ENCODE data around the gene FBXW8.

FBXW8 gene

GRCh38 chr12:116955382-116956021 lies 44.8 kb downstream of the FBXW8 start:
- DNase-seq (ENCODE audit: low read depth, low spot score): no peak

- no peak for DNase-seq (ENCODE audit: low read depth, low spot score)
Observed at GRCh38 chr12:116958402-116959197, 47.9 kb downstream of the FBXW8 start.

- DNase-seq (ENCODE audit: low read depth, low spot score): no peak
Observed at GRCh38 chr12:116959198-116959460, 48.4 kb downstream of the FBXW8 start.

- no peak for DNase-seq (ENCODE audit: low read depth, low spot score)
Observed at GRCh38 chr12:116959845-116960514, 49.2 kb downstream of the FBXW8 start.

GRCh38 chr12:116962197-116962596 lies 51.4 kb downstream of the FBXW8 start:
- no peak for DNase-seq (ENCODE audit: low read depth, low spot score)

GRCh38 chr12:116962783-116963356 lies 52.1 kb downstream of the FBXW8 start:
- no peak for DNase-seq (ENCODE audit: low read depth, low spot score)

DNA sequence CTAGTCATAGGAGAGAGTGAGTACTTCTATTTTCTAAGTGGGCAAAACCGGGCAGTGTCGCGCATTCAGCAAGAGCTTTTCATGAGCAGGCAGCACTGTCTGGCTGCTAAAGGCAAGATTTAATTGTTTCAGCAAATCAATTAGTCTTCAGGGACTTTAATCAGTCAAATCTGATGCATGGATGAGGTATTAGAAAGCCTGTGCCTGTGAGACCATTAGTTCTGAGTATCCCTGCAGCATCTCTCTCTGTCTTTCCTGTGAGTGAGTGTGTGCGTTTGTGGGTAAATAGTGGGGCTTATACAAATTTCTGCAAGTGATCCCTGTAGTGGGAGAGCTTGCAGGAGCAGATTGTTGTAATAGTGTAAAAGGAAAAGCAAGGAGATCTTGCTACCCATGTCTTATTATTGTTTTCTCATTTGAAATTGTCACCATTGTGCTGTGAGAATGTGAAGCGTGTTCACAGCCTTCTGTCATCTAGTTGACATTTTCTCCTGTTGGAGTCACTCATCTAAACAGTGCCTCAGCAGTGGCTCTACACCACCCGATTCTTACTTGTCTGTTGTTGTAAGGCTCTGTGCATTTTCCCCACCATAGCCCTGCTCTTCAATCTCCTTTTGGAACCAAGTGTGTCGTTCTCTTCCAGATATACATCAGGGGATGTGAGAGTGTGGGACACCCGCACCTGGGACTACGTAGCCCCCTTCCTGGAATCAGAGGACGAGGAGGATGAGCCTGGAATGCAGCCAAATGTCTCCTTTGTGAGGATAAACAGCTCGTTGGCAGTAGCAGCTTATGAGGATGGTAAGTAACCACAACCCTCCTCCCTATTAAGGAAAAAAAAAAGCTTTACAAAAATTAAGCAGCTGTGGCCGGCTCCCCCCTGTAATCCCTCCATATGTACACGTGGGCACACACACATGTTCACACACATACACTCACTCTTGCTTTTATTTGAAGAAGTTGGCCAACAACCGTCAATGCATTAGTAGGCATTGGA lies 53.6 kb downstream of the FBXW8 start:
- DNase-seq (ENCODE audit: low read depth, low spot score): no peak

DNA sequence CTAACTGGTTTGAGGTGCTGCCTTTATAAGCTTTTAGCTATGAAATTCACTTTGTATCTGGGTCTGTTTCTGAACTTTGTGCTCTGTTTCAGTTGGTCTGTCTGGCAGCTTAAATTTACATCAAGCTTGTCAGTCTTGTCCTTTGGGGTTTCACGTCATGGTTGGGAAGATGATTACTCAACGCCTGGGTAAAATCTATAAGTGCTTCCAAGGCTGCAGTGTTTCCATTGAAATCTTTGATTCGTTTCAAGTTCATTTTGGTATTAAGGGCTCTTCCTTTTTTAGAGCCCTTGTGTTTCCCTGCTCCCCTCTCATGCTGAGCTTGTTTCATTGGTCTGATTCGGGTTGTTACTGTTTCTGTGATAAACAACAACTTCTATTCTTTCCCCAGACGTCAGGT lies 58.2 kb downstream of the FBXW8 start:
- no peak for DNase-seq (ENCODE audit: low read depth, low spot score)

DNA sequence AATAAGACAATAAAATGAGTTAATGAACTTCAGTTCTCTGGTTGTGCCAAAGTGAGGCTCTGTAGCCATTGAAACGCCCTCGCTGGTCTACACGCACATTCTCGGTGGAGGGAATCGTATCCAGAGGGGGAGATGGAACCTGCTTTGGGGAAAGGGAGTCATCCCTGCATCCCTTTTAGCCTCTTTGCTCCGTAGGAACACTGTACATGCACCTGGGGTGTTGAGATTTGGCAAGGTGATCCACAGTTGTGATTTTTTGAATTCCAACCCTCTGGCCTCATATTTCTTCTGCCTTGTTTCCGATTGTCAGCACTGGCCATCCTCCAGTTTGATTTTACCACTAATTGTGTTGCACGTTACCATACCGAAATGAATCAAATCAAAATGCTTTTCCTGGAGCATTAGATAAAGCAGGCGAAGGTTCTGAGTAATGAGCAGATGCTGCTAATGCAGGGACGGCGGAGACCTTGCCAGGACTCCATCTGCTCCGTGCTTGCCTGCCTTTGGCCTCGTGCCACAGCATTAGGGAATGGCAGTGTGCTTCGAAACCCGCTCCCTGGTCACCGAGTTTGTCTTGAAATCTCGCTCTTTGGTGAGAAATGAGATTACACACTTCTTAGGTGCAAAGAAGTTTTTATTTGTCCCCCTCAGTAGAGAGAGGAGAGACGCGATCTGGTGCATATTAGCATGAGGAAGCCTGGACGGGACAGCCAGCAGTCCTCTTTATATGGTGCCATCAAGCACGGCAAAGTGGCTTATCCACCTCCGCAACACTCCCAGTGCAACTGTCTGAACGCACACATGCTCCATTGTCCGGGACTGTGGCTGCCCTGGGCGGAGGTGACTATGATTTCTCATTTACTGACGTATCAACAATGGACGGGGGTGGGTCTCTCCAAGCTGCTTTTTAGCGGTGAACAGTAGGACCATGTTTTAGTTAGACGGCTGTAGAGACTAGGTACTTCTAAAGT lies 59.1 kb downstream of the FBXW8 start:
- no peak for DNase-seq (ENCODE audit: low read depth, low spot score)

DNA sequence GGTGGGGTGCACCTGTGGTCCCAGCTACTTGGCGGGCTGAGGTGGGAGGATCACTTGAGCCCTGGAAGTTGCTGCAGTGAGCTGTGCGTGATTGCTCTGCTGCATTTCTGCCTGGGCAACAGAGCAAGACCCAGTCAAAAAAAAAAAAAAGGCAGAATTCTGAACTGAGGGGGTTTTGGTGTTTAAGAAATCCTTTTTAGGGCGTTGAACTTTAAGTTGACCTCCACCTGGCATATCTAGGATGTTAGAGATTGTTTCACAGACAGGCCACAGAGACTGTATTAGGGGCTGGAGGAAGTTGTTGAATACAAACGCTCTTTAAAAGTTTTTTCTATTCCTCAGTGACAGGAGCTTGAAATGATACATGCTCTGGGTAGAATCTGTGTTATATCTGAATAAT lies 60.5 kb downstream of the FBXW8 start:
- DNase-seq (ENCODE audit: low read depth, low spot score): no peak

DNA sequence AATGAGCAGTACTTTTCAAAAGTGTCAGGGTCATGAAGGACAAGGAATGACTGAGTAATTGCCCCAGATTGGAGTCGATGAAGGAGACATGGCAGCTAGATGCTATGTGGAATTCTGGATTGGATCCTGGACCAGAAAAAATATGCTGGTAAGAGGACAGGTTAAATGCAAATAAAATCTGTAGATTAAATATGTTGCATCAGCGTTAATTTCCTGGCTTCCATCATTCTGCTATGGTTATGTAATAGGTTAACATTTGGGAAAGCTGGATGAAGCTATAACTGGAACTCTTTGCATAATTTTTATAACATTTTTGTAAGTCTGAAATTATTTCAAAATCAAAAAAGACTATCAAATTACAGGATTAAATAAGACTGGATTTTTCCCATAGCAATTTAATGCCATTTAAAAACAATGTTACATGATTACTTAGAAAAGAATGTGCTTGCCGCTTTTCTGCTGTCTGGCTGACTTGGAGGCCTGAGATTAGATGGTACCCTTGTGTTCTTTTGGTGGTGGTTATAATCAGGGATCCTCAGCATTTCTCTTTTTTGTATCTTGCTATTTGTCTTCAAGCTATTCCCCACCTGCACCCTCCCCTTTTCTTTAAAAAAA lies 65.1 kb downstream of the FBXW8 start:
- DNase-seq (ENCODE audit: low read depth, low spot score): no peak

DNA sequence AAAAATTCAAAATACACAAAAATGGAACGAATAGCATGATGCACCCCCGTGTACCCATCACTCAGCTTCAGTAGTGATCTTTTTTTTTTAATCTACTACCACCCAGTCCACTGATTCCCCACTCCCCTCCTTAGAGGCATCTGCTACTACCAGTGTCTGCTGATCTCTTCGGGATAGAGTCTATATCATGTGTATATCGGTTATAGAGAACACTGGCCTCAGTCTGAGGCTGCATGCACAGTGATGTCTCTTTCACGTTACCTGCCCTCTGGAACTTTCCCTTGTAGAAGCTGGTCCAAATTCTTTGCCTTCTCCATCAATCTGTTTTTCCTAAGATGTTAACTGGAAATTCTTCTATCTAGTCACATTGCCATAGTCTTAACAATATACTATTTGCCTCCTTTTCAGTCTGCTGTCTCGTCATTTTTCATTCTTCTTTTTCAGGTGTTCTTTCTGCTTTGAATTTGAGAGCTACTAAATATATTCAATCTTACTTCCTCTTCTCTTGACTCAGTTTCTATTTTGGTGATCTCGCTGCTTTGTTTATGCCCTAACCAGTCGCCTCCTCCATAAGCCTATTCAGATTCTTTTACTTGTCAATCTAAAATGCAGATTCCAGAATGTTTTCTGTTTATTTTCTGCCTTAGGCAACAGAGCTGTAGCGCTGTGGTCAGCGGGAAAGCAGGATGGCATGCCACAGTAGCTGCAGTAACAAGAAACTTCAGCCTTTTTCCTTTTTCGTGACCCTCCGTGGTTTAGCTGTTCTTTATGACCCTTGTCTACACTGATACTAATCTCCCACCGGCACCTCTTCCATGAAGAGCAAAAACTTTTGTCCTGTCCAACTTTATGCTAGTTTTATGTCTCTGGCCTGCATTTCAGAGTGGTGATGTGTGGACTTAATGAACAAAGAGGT lies 67.0 kb downstream of the FBXW8 start:
- no peak for DNase-seq (ENCODE audit: low read depth, low spot score)

DNA sequence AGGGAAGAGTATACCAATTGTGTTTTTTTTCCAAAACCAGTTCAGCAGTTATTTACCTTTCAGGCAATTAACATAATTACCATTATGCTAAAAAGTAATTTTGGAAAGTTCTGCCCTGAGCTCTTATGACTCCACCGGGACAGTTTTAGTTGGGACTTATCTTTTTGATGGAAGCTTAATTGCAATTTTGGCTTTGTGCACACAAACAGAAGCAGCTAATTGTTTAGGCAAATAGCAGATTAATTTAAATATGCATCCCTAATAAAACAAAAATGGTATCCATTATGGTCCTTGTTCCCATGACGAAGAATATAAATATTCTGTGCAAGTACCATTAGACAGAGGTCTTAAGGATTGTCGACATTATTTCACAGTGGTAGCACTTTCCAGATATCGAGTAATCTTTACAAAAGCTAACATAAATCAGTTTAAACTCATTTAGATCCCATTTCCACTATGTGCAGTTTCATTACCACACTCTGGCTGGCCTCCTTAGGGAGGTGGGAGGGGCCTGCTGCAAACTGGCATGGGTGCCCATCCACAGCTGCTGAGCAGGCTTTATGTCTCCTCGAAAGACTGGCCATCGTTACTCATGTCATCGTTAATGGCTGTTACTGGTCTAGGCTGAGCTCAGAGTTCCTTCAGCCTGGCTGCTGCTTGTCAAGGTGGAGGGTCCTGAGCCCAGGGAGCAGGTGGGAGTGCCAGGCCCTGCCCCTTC lies 68.2 kb downstream of the FBXW8 start:
- DNase-seq (ENCODE audit: low read depth, low spot score): no peak

- no peak for DNase-seq (ENCODE audit: low read depth, low spot score)
Observed at GRCh38 chr12:116980083-116980482, 69.3 kb downstream of the FBXW8 start.

GRCh38 chr12:116982791-116983411 lies 72.2 kb downstream of the FBXW8 start:
- no peak for DNase-seq (ENCODE audit: low read depth, low spot score)

- DNase-seq (ENCODE audit: low read depth, low spot score): no peak
Observed at GRCh38 chr12:116984098-116984497, 73.3 kb downstream of the FBXW8 start.

DNA sequence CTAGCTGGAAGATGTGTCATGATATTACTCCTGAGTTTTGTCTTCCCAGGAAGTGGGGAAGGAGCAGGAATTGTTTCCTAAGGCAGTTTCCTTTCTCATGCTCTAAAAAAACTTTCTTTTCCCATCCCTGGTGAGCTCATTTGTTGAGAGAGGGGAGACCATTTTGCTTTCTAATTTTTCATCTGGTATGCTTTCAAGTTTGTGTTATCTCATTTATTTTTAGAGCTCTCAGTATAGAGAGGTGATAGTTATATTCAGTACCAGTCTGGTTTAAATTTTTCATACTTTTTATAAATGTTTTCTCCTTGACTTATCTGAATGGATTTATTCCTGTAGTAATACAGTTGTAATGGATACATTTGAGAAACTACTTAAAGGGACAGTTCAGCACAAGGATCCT lies 79.6 kb downstream of the FBXW8 start:
- DNase-seq (ENCODE audit: low read depth, low spot score): no peak
